Esophagus muscularis mucosa (tissue), 4 donors: ENCODE results near the gene CCNJ. TPM values are rescaled to one million over a fixed set of nuclear protein-coding genes. Genes with fewer than 3 reads are reported as not detected.
A peak's percentile ranks its signal among the peaks of the same experiment; 100 is the strongest.
"Not testable (repeated sequence)": the region's sequence is repeated elsewhere in the genome, so short reads cannot be mapped to it uniquely, and the experiment has no call there.

Source experiments
- DNase-seq: peaks from one replicate; pipeline ENCODE4 v3.0.0-alpha.2; 2017; ENCODE audit errors: extremely low spot score
- H3K27ac ChIP-seq, 4 donors: fragments of 200-600 bp; sonication (generic); replicated peaks in 1 of 4; 1 replicate in 3 of 4; 2 replicates in 1 of 4; pipeline ENCODE4 v1.5.1; 2016 to 2019; ENCODE audit warnings: mild to moderate bottlenecking in 1 of 4
- H3K27me3 ChIP-seq, 4 donors: fragments of 200-600 bp; sonication (generic); one replicate each; pipeline versions ENCODE4 v1.5.1 to v1.6.0; 2016 to 2019
- H3K36me3 ChIP-seq, 4 donors: fragments of 200-600 bp; sonication (generic); one replicate each; pipeline ENCODE4 v1.5.1; 2016 to 2019
- H3K4me1 ChIP-seq, 4 donors: fragments of 200-600 bp; sonication (generic); one replicate each; pipeline ENCODE4 v1.5.1; 2016 to 2019
- H3K4me3 ChIP-seq, 4 donors: fragments of 200-600 bp; sonication (generic); 1 replicate in 2 of 4; 2 replicates in 2 of 4; pipeline ENCODE4 v1.5.1; 2016 to 2019; ENCODE audit warnings: mild to moderate bottlenecking in 4 of 4, moderate library complexity in 1 of 4
- H3K9me3 ChIP-seq, 4 donors: fragments of 200-600 bp; sonication (generic); 1 replicate in 3 of 4; 2 replicates in 1 of 4; pipeline ENCODE4 v1.5.1; 2016 to 2019
- EP300 ChIP-seq: sonication (generic); formaldehyde crosslinking; IDR thresholded peaks from one replicate; pipeline ENCODE4 v1.6.1; 2017; ENCODE audit warnings: antibody characterized with exemption
- POLR2A ChIP-seq: fragments of 450-650 bp; IDR thresholded peaks from one replicate; pipeline ENCODE4 v1.6.1; 2017; ENCODE audit warnings: antibody characterized with exemption, moderate library complexity, mild to moderate bottlenecking, low read depth
- POLR2AphosphoS5 ChIP-seq, 2 donors: sonication (generic); formaldehyde crosslinking; IDR thresholded peaks; one replicate each; pipeline ENCODE4 v1.6.1; 2017; ENCODE audit warnings: antibody characterized with exemption in 2 of 2
- WGBS: methylation state at CpG from one replicate; pipeline ENCODE4 v1.1.5; 2018; 5-methylcytosine and 5-hydroxymethylcytosine counted together
- intact Hi-C: fragments of 100-400 bp; cut with DNase I; formaldehyde crosslinking; loops from one replicate; pipeline ENCODE4 v1.15.1; 2023
- total RNA-seq, 4 donors: library from RNA; depleted of rRNA; stranded (reverse); fragments of >200 nt; gene quantifications; one replicate each; pipeline versions ENCODE4 v1.1.0 to v1.2.1, GENCODE V29; 2016
- TF ChIP-seq, protein P1 (sequence below), 3 experiments: fragments of 200-600 bp in 2 of 3; fragments of 450-650 bp in 1 of 3; sonication (generic) in 2 of 3; IDR thresholded peaks; one replicate each; pipeline ENCODE4 v1.5.1; 2017 to 2019; ENCODE audit warnings: antibody characterized with exemption in 3 of 3, mild to moderate bottlenecking in 2 of 3, moderate library complexity in 1 of 3

CCNJ gene, protein sequence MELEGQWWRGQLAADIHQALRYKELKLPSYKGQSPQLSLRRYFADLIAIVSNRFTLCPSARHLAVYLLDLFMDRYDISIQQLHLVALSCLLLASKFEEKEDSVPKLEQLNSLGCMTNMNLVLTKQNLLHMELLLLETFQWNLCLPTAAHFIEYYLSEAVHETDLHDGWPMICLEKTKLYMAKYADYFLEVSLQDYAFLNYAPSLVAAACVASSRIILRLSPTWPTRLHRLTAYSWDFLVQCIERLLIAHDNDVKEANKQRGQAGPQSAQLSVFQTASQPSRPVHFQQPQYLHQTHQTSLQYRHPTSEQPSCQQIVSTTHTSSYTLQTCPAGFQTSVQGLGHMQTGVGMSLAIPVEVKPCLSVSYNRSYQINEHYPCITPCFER
- 1 to 10 TPM; 3.8 to 5.3 (median 4.8) TPM for total RNA-seq

DNA sequence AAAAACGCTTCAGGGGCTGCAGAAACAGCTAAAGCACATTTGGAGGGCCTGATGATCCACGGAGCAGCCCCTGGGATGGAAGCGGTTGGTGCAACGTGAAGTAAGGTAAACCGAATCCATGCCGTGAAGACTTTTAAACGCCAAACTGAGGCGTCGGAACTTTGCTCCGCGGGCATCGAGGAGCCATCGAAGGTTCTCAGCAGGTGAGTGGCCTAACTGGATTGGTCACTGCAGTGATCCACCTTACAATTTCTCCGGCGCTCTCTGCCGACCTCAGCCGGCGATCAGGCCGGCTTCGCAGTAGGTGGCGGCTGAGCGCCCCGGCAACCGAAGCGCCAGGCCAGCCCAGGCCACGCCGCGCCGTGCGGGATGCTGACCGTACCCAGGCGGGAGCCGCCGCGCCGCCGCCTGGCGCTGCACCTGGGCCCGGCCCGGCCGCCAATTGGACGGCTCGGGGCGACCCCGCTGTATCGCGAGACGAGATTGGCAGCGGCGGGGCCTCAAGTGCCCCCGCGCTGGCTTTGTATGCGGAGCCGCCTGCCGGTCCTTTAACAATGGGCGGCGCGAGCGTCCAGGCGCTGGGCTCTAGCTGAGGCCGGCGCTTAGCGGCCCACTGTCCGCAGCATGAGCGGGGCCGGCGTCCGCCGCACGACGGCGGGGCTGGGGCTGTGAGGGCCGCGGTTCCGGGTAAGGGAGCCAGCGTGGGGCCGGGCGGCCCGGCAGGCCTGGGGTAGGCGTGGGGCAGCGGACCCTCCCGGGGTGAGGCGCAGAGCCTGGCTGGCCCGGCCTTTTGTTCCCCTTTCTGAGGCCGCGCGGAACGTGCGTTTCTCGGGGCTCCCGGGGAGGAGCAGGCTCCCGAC is at the start of gene CCNJ:
Gene CCNJ, plus strand, starts transcription at position 551 of the 860 bp plus-strand sequence. CDS start 811 bp downstream, outside the sequence.
- DNase-seq = peak; percentile 93
- no peaks in the 10 kb centered on the region for H3K9me3 ChIP-seq
- peak within 1 kb of the TSS; percentile 73 to 92 (median 82) for H3K4me3 ChIP-seq
- H3K4me1 ChIP-seq = peaks cover 19 to 25% (median 22%) of the 10 kb centered on the region in 4 donors
- H3K27me3 ChIP-seq = no peaks in the 10 kb centered on the region
- TF ChIP-seq POLR2AphosphoS5 (IDR thresholded peaks at IDR 0.05) (peak; percentile 81 to 88), EP300 (no peak), POLR2A (no peak)
- TF ChIP-seq, protein P1, sequence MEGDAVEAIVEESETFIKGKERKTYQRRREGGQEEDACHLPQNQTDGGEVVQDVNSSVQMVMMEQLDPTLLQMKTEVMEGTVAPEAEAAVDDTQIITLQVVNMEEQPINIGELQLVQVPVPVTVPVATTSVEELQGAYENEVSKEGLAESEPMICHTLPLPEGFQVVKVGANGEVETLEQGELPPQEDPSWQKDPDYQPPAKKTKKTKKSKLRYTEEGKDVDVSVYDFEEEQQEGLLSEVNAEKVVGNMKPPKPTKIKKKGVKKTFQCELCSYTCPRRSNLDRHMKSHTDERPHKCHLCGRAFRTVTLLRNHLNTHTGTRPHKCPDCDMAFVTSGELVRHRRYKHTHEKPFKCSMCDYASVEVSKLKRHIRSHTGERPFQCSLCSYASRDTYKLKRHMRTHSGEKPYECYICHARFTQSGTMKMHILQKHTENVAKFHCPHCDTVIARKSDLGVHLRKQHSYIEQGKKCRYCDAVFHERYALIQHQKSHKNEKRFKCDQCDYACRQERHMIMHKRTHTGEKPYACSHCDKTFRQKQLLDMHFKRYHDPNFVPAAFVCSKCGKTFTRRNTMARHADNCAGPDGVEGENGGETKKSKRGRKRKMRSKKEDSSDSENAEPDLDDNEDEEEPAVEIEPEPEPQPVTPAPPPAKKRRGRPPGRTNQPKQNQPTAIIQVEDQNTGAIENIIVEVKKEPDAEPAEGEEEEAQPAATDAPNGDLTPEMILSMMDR (IDR thresholded peaks at IDR 0.05) = peak in 2 of 3 experiments; percentile 22 to 49
- H3K27ac ChIP-seq = peak within 1 kb of the TSS; percentile 84 to 94 (median 92)
- 15% methylated on average over 9 of the region's 92 CpGs for WGBS
- intact Hi-C loops = loop anchor here (5.0 kb wide), 1 partner anchor 49 kb away; no protein-coding TSS in a partner anchor
- peaks cover 0 to 10% (median 1%) of the 10 kb centered on the region in 4 donors for H3K36me3 ChIP-seq

DNA sequence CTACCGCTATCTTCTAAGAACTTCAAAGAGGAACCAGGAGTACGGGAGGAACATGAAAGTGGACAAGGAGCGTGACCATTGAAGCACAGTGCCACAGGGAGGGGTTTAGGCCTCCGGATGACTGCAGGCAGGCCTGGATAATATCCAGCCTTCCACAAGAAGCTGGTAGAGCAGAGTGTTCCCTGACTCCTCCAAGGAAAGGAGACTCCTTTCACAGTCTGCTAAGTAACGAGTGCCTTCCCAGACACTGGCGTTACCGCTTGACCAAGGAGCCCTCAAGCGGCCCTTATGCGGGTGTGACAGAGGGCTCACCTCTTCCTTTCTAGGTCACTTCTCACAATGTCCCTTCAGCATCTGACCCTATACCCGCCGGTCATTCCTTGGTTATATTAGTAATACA is 49.0 kb upstream of the CCNJ start:
- intact Hi-C loops = not testable (repeated sequence)

DNA sequence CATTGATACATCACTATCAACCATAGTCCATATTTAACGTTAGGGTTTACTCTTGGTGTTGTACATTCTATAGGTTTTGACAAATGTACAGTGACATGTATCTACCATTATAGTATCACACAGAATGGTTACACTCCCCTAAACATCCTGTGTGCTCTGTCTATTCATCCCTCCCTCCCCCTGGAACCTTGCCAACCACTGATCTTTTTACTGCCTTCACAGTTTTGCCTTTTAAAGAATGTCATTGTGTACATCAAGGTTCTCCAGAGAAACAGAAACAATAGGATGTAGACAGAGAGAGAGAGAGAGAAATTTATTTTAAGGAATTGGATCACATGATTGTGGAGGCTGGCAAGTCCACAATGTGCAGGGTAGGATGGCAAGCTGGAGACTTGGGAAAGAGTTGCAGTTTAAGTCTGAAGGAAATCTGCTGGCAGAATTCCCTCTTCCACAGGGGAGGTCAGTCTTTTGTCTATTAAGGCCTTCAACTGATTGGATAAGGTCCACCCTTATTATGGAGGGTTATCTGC is 45.1 kb upstream of the CCNJ start:
- Histone ChIP-seq H3K27ac (no peak overlapping the region), H3K9me3 (no peaks in the 10 kb centered on the region), H3K4me1 (no peaks in the 10 kb centered on the region), H3K4me3 (no peak overlapping the region), H3K36me3 (no peaks in the 10 kb centered on the region), H3K27me3 (no peaks in the 10 kb centered on the region)
- intact Hi-C loops = no loop called here
- 68% methylated on average over 1 of the region's 1 CpG for WGBS
- TF ChIP-seq EP300 = no peak
- TF ChIP-seq, protein P1 (IDR thresholded peaks at IDR 0.05) = no peak
- TF ChIP-seq POLR2AphosphoS5 (IDR thresholded peaks at IDR 0.05) = no peak
- no peak for TF ChIP-seq POLR2A
- DNase-seq = no peak

More for the DNA sequence above, 49.0 kb upstream of the CCNJ start:
- not testable (repeated sequence) for DNase-seq, H3K36me3 ChIP-seq, H3K4me3 ChIP-seq, H3K27me3 ChIP-seq, H3K27ac ChIP-seq, H3K4me1 ChIP-seq, H3K9me3 ChIP-seq
- WGBS = 97% methylated on average over 11 of the region's 11 CpGs

DNA sequence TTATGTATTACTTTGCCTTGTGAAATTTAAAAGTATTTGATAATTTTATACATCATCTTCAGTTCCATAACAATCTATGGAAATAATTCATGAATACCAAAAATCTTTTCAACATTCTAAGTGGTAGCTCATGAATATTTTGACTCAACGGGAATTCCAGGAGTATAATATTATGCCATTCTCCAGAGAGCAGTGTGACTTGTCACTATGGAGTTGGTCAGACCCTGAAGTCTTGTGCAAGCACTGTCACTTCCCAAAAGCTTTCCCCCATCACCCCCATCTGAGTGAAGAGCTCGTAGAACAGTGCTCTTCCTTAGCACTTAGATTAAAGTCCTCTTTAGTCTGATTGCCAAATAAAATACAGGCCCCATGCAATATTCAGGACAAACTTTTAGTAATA is 29.4 kb upstream of the CCNJ start:
- DNase-seq = no peak
- no peak for TF ChIP-seq POLR2AphosphoS5 (IDR thresholded peaks at IDR 0.05)
- TF ChIP-seq EP300 = no peak
- TF ChIP-seq POLR2A = no peak
- TF ChIP-seq, protein P1 (IDR thresholded peaks at IDR 0.05) = no peak
- Histone ChIP-seq H3K27ac (no peak overlapping the region), H3K27me3 (no peaks in the 10 kb centered on the region), H3K4me1 (peaks cover 0 to 7% (median 3%) of the 10 kb centered on the region in 4 donors), H3K4me3 (no peak overlapping the region), H3K36me3 (no peaks in the 10 kb centered on the region), H3K9me3 (no peaks in the 10 kb centered on the region)
- WGBS = 92% methylated on average over 2 of the region's 2 CpGs
- intact Hi-C loops = no loop called here
